Measurements from ENCODE around the gene PRIMPOL.
"Not testable (repeated sequence)": the region's sequence is repeated elsewhere in the genome, so short reads cannot be mapped to it uniquely, and the experiment has no call there.

PRIMPOL gene

GRCh38 chr4:184729946-184730345, 80.4 kb downstream of the PRIMPOL start:
- Mint-ChIP-seq H3K36me3 (peaks cover 3% of the 10 kb centered on the region), H3K27ac (no peak overlapping the region), H3K4me1 (peaks cover 17% of the 10 kb centered on the region), H3K27me3 (no peaks in the 10 kb centered on the region), H3K4me3 (no peak overlapping the region), H3K9me3 (no peaks in the 10 kb centered on the region)
- ATAC-seq (ENCODE audit: low read depth): no peak
- no peak for DNase-seq (ENCODE audit: low spot score in 2 of 2)

- Mint-ChIP-seq H3K9me3 (no peaks in the 10 kb centered on the region), H3K27ac (no peak overlapping the region), H3K4me1 (peaks cover 13% of the 10 kb centered on the region), H3K4me3 (no peak overlapping the region), H3K36me3 (peaks cover 3% of the 10 kb centered on the region), H3K27me3 (no peaks in the 10 kb centered on the region)
- DNase-seq (ENCODE audit: low spot score in 2 of 2) (no peak), ATAC-seq (ENCODE audit: low read depth) (no peak)
These were observed 81.5 kb downstream of the PRIMPOL start for GRCh38 chr4:184731056-184731455.

GRCh38 chr4:184732126-184732525, 82.6 kb downstream of the PRIMPOL start:
- Mint-ChIP-seq H3K27ac (peak overlapping the region; percentile 28), H3K27me3 (no peaks in the 10 kb centered on the region), H3K4me1 (peaks cover 7% of the 10 kb centered on the region), H3K9me3 (no peaks in the 10 kb centered on the region), H3K4me3 (peak overlapping the region; percentile 48), H3K36me3 (peaks cover 3% of the 10 kb centered on the region)
- DNase-seq (ENCODE audit: low spot score in 2 of 2) (no peak), ATAC-seq (ENCODE audit: low read depth) (no peak)

GRCh38 chr4:184733654-184734524, 84.4 kb downstream of the PRIMPOL start, which contains the start of gene CENPU:
Gene CENPU, minus strand, starts transcription at chr4:184734096. Its CDS starts 34 bp downstream, at chr4:184734062.
- peaks cover 7% of the 10 kb centered on the region for H3K4me1 Mint-ChIP-seq
- peak within 1 kb of the TSS; percentile 95 for H3K4me3 Mint-ChIP-seq
- H3K27me3 Mint-ChIP-seq: no peaks in the 10 kb centered on the region
- no peaks in the 10 kb centered on the region for H3K36me3 Mint-ChIP-seq
- peak within 1 kb of the TSS; percentile 82 for H3K27ac Mint-ChIP-seq
- no peaks in the 10 kb centered on the region for H3K9me3 Mint-ChIP-seq
- DNase-seq (ENCODE audit: low spot score in 2 of 2): peak; percentile 89 to 90
- peak; percentile 91 for ATAC-seq (ENCODE audit: low read depth)

- DNase-seq (ENCODE audit: low spot score in 2 of 2) (no peak), ATAC-seq (ENCODE audit: low read depth) (no peak)
- Mint-ChIP-seq H3K27ac (no peak overlapping the region), H3K4me3 (peak overlapping the region; percentile 95), H3K36me3 (no peaks in the 10 kb centered on the region), H3K27me3 (no peaks in the 10 kb centered on the region), H3K9me3 (no peaks in the 10 kb centered on the region), H3K4me1 (peaks cover 10% of the 10 kb centered on the region)
These were observed 85.2 kb downstream of the PRIMPOL start for GRCh38 chr4:184734758-184735157.

- not testable (repeated sequence) for H3K9me3 Mint-ChIP-seq; ATAC-seq (ENCODE audit: low read depth); H3K4me3 Mint-ChIP-seq; H3K36me3 Mint-ChIP-seq; H3K27me3 Mint-ChIP-seq; DNase-seq (ENCODE audit: low spot score in 2 of 2); H3K4me1 Mint-ChIP-seq
- peak overlapping the region; percentile 6 for H3K27ac Mint-ChIP-seq
These were observed 90.0 kb downstream of the PRIMPOL start for GRCh38 chr4:184739575-184739974.

- Mint-ChIP-seq H3K36me3 (no peaks in the 10 kb centered on the region), H3K9me3 (no peaks in the 10 kb centered on the region), H3K4me1 (peaks cover 6% of the 10 kb centered on the region), H3K27me3 (no peaks in the 10 kb centered on the region), H3K4me3 (no peak overlapping the region), H3K27ac (no peak overlapping the region)
- DNase-seq (ENCODE audit: low spot score in 2 of 2) (no peak), ATAC-seq (ENCODE audit: low read depth) (no peak)
These were observed 91.4 kb downstream of the PRIMPOL start for GRCh38 chr4:184740980-184741391.

GRCh38 chr4:184741651-184742050, 92.1 kb downstream of the PRIMPOL start:
- H3K27me3 Mint-ChIP-seq; H3K4me3 Mint-ChIP-seq; DNase-seq (ENCODE audit: low spot score in 2 of 2); ATAC-seq (ENCODE audit: low read depth); H3K36me3 Mint-ChIP-seq; H3K27ac Mint-ChIP-seq; H3K4me1 Mint-ChIP-seq; H3K9me3 Mint-ChIP-seq: not testable (repeated sequence)

GRCh38 chr4:184743650-184744049, 94.1 kb downstream of the PRIMPOL start:
- H3K4me1 Mint-ChIP-seq: peaks cover 9% of the 10 kb centered on the region
- no peak for DNase-seq (ENCODE audit: low spot score in 2 of 2)
- ATAC-seq (ENCODE audit: low read depth): no peak
- no peaks in the 10 kb centered on the region for H3K9me3 Mint-ChIP-seq
- H3K4me3 Mint-ChIP-seq: no peak overlapping the region
- no peaks in the 10 kb centered on the region for H3K27me3 Mint-ChIP-seq
- no peak overlapping the region for H3K27ac Mint-ChIP-seq
- no peaks in the 10 kb centered on the region for H3K36me3 Mint-ChIP-seq

GRCh38 chr4:184744236-184744635, 94.7 kb downstream of the PRIMPOL start:
- Mint-ChIP-seq H3K36me3 (no peaks in the 10 kb centered on the region), H3K4me1 (peaks cover 9% of the 10 kb centered on the region), H3K4me3 (no peak overlapping the region), H3K9me3 (no peaks in the 10 kb centered on the region), H3K27me3 (no peaks in the 10 kb centered on the region), H3K27ac (no peak overlapping the region)
- ATAC-seq (ENCODE audit: low read depth) (no peak), DNase-seq (ENCODE audit: low spot score in 2 of 2) (no peak)
